8988T (cell line): ENCODE data around the gene PACC1.
"Not testable (repeated sequence)": the region's sequence is repeated elsewhere in the genome, so short reads cannot be mapped to it uniquely, and the experiment has no call there.

ENCODE experiments used
- DNase-seq: peaks from one replicate; pipeline ENCODE4 v3.0.0; 2011

PACC1 gene

GRCh38 chr1:212323066-212323465 lies 91.6 kb downstream of the PACC1 start:
- DNase-seq = no peak

DNA sequence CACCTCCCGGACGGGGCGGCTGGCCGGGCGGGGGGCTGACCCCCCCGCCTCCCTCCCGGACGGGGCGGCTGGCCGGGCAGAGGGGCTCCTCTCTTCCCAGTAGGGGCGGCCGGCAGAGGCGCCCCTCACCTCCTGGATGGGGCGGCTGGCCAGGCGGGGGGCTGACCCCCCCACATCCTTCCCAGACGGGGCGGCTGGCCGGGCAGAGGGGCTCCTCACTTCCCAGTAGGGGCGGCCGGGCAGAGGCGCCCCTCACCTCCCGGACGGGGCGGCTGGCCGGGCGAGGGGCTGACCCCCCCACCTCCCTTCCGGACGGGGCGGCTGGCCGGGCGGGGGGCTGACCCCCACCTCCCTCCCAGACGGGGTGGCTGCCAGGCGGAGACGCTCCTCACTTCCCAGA lies 93.7 kb downstream of the PACC1 start:
- DNase-seq = not testable (repeated sequence)

DNA sequence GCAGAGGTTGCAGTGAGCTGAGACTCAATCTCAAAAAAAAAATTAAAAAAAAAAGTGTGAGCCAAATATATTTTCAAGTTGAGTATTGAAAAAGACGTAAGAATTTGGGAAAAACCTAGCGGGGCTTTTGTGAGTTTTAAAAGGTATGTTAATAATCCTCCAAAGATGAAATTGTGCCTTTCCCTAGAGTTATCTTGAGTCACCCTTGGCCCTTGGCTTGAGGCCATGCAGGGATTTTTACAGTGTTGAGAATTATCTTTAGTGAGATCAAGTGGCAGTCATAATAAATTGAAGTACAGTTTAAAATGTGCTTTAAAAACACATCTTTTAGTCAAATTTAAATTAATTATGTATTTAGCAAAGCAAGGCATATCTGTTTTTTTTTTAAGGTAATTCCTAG lies 96.8 kb downstream of the PACC1 start:
- no peak for DNase-seq

DNA sequence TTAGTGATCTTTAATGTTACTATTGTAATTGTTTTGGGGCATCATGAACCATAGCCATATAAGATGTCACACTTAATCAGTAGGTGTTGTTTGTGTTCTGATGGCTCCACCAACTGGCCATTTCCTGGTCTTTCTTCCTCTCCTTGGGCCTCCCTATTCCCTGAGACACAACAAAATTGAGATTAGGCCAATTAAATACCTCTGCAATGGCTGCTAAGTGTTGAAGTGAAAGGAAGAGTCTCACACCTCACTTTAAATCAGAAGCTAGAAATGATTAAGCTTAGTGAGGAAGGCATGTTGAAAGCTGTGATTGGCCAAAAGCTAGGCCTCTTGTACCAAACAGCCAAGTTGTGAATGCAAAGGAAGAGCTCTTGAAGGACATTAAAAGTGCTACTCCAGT lies 98.8 kb downstream of the PACC1 start:
- no peak for DNase-seq

- no peak for DNase-seq
These were observed 99.5 kb downstream of the PACC1 start for GRCh38 chr1:212315184-212315583.
